Neuronal stem cell (in vitro differentiated cells): ENCODE measurements around the gene NALCN.

Source experiments
- DNase-seq: peaks from one replicate; pipeline ENCODE4 v3.0.0-alpha.2; 2013; ENCODE audit warnings: low spot score
- H2AFZ ChIP-seq: one replicate; pipeline ENCODE4 v1.6.1; 2013; ENCODE audit warnings: mild to moderate bottlenecking, low read length, inconsistent platforms
- H2AK5ac ChIP-seq: 2 replicates; pipeline ENCODE4 v1.6.1; 2013; ENCODE audit warnings: low read depth, mild to moderate bottlenecking, inconsistent platforms, low read length, moderate library complexity, mixed read lengths
- H2BK120ac ChIP-seq: 2 replicates; pipeline ENCODE4 v1.6.1; 2013; ENCODE audit warnings: low read depth, mild to moderate bottlenecking, inconsistent platforms, low read length, moderate library complexity, mixed read lengths
- H2BK12ac ChIP-seq: one replicate; pipeline ENCODE4 v1.6.1; 2013; ENCODE audit warnings: low read length, inconsistent platforms
- H2BK15ac ChIP-seq: 2 replicates; pipeline ENCODE4 v1.6.1; 2013; ENCODE audit warnings: mild to moderate bottlenecking, low read length, inconsistent platforms, mixed read lengths
- H2BK5ac ChIP-seq: one replicate; pipeline ENCODE4 v1.6.1; 2013; ENCODE audit warnings: inconsistent platforms, mild to moderate bottlenecking, low read length, moderate library complexity
- H3K14ac ChIP-seq: one replicate; pipeline ENCODE4 v1.6.1; 2013; ENCODE audit warnings: low read length, inconsistent platforms
- H3K18ac ChIP-seq: 2 replicates; pipeline ENCODE4 v1.6.1; 2013; ENCODE audit warnings: low read length, inconsistent platforms
- H3K23ac ChIP-seq: 2 replicates; pipeline ENCODE4 v1.6.1; 2013; ENCODE audit warnings: low read depth, mild to moderate bottlenecking, mixed read lengths, low read length, inconsistent platforms; ENCODE audit not compliant: poor library complexity
- H3K27ac ChIP-seq: replicated peaks from 3 replicates; pipeline ENCODE4 v1.5.1; 2013; ENCODE audit warnings: low read length, inconsistent platforms
- H3K27me3 ChIP-seq, 3 experiments: 2 replicates each; pipeline ENCODE4 v1.6.1; 2013; ENCODE audit warnings: low read length in 3 of 3, mild to moderate bottlenecking in 2 of 3, inconsistent platforms in 1 of 3, low read depth in 1 of 3, mixed read lengths in 1 of 3, moderate library complexity in 1 of 3; ENCODE audit not compliant: control insufficient read depth in 3 of 3, insufficient read depth in 3 of 3
- H3K36me3 ChIP-seq, 2 donors: replicated peaks in 1 of 2; 2 replicates each; pipeline ENCODE4 v1.6.1; 2013; ENCODE audit warnings: low read length in 2 of 2; ENCODE audit not compliant: control insufficient read depth in 2 of 2, insufficient read depth in 2 of 2
- H3K4ac ChIP-seq: 2 replicates; pipeline ENCODE4 v1.6.1; 2013; ENCODE audit warnings: inconsistent platforms, mild to moderate bottlenecking, low read length, moderate library complexity
- H3K4me1 ChIP-seq, 2 donors: 1 replicate in 1 of 2; 2 replicates in 1 of 2; pipeline ENCODE4 v1.6.1; 2013; ENCODE audit warnings: low read length in 2 of 2, low read depth in 1 of 2; ENCODE audit not compliant: control insufficient read depth in 2 of 2, insufficient read depth in 1 of 2
- H3K4me2 ChIP-seq: one replicate; pipeline ENCODE4 v1.6.1; 2013; ENCODE audit warnings: mild to moderate bottlenecking, low read length, inconsistent platforms; ENCODE audit not compliant: insufficient read depth, poor library complexity, severe bottlenecking
- H3K4me3 ChIP-seq, 2 donors: 2 replicates each; pipeline ENCODE4 v1.5.1; 2013; ENCODE audit warnings: low read length in 2 of 2, mild to moderate bottlenecking in 2 of 2, inconsistent platforms in 1 of 2, moderate library complexity in 1 of 2
- H3K79me1 ChIP-seq: one replicate; pipeline ENCODE4 v1.6.1; 2013; ENCODE audit warnings: low read depth, mild to moderate bottlenecking, inconsistent platforms, low read length, moderate library complexity
- H3K9ac ChIP-seq: one replicate; pipeline ENCODE4 v1.6.1; 2013; ENCODE audit warnings: mild to moderate bottlenecking, low read depth, low read length, inconsistent platforms; ENCODE audit not compliant: poor library complexity
- H3K9me3 ChIP-seq, 2 donors: replicated peaks in 1 of 2; 2 replicates each; pipeline versions ENCODE3 to v1.6.1; 2013; ENCODE audit warnings: low read length in 2 of 2, mild to moderate bottlenecking in 2 of 2, inconsistent platforms in 1 of 2, low read depth in 1 of 2, mixed read lengths in 1 of 2, moderate library complexity in 1 of 2; ENCODE audit not compliant: control insufficient read depth in 2 of 2, insufficient read depth in 1 of 2
- H4K8ac ChIP-seq: one replicate; pipeline ENCODE4 v1.6.1; 2013; ENCODE audit warnings: low read depth, mild to moderate bottlenecking, inconsistent platforms, low read length, moderate library complexity
- H4K91ac ChIP-seq: one replicate; pipeline ENCODE4 v1.6.1; 2013; ENCODE audit warnings: low read length, low read depth, mild to moderate bottlenecking, inconsistent platforms; ENCODE audit not compliant: poor library complexity
- WGBS, 2 donors: extraction: QIAGEN DNeasy Blood & Tissue Kit; methylation state at CpG; one replicate each; pipeline ENCODE4 v1.1.7; 2013; ENCODE audit warnings: missing lambda C conversion rate in 2 of 2, mixed read lengths in 1 of 2; ENCODE audit not compliant: insufficient read length in 2 of 2, insufficient replicate concordance in 1 of 2; ENCODE audit errors: extremely low coverage in 2 of 2; 5-methylcytosine and 5-hydroxymethylcytosine counted together

NALCN gene

DNA sequence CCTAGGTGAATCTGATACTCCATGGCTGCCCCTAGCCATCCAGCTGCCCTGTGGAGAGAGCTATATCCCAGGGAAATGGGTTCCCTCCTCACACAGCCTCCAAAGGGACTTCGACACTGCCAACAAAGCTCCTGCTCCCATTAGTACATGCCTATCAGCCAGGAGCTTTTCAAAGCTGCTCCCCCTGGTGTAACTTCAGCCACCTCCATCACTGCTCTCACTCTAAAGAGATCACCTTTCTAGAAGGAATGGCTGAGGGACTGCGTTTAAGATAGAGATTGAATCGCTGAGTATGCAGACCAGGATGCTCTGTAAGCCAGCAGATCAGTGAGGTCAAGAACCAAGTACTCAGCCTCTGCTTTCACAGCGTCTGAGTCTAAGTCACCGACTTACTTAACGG, 213.7 kb downstream of the NALCN start:
- Histone ChIP-seq H3K4me1 (no peaks in the 10 kb centered on the region), H3K4me2 (no peak overlapping the region), H3K79me1 (no peaks in the 10 kb centered on the region), H3K14ac (no peak overlapping the region), H2AFZ (no peak overlapping the region), H3K4me3 (no peak overlapping the region), H3K36me3 (no peaks in the 10 kb centered on the region), H3K4ac (no peak overlapping the region), H4K8ac (no peak overlapping the region), H2BK12ac (no peak overlapping the region), H3K18ac (no peak overlapping the region), H3K23ac (no peak overlapping the region), H2BK15ac (no peak overlapping the region), H3K9ac (no peak overlapping the region), H3K27ac (no peak overlapping the region), H4K91ac (no peak overlapping the region), H2AK5ac (no peak overlapping the region), H3K9me3 (no peaks in the 10 kb centered on the region), H3K27me3 (no peaks in the 10 kb centered on the region), H2BK5ac (no peak overlapping the region), H2BK120ac (no peak overlapping the region)
- DNase-seq: no peak
- no CpG with 5 or more reads among the region's 6 CpGs for WGBS, 2 donors

DNA sequence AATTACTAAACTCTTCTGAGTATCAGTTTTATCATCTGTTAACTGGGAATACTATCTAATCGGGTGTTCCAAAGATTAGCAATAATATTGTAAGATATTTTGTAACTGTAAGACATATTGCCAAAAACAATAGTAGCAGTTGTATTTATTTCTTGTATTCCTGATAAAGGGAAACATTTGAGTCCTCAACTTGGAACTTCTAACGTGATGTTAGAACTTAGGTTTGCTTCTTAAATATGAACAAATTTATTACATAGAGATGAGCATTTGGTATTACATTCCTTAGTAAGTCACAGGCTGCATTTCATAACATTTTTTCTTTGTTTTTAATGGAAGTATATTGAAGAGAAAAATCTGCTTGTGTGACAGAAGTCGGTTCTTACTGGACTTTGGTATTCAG, 225.3 kb downstream of the NALCN start:
- no peak overlapping the region for H3K4me3 ChIP-seq
- no peak overlapping the region for H2BK12ac ChIP-seq
- H3K14ac ChIP-seq: no peak overlapping the region
- H3K27me3 ChIP-seq: no peaks in the 10 kb centered on the region
- no peak overlapping the region for H3K4me2 ChIP-seq
- H2BK120ac ChIP-seq: no peak overlapping the region
- H2BK5ac ChIP-seq: no peak overlapping the region
- no peak overlapping the region for H3K9ac ChIP-seq
- peaks cover 0 to 2% of the 10 kb centered on the region in 2 donors for H3K36me3 ChIP-seq
- no peaks in the 10 kb centered on the region for H3K9me3 ChIP-seq
- no peak overlapping the region for H3K27ac ChIP-seq
- no peak overlapping the region for H4K91ac ChIP-seq
- H3K18ac ChIP-seq: no peak overlapping the region
- no peaks in the 10 kb centered on the region for H3K79me1 ChIP-seq
- no peak overlapping the region for H2AFZ ChIP-seq
- no peak overlapping the region for H3K23ac ChIP-seq
- H2AK5ac ChIP-seq: no peak overlapping the region
- DNase-seq: no peak
- H3K4ac ChIP-seq: no peak overlapping the region
- H2BK15ac ChIP-seq: no peak overlapping the region
- no CpG with 5 or more reads among the region's 3 CpGs for WGBS, 2 donors
- H4K8ac ChIP-seq: no peak overlapping the region
- no peaks in the 10 kb centered on the region for H3K4me1 ChIP-seq

DNA sequence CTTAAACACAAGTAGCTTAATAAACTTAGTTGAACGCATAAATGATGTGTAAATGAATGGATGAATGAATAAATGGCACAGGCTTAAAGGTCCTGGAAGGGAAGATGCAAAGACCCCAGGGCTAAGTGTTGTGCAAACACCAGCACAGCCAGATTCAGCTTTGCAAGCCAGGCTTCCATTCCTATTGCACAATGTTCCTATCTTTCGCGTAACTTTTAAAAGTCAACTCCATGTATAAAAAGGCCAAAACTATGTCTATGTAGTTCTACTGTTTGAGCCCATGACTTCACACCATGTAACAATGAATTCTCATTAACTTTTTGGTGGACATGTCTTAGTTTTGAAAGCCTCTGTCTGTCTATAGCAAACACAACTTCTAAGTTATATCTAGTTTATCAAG, 226.0 kb downstream of the NALCN start:
- no peaks in the 10 kb centered on the region for H3K27me3 ChIP-seq
- no peak overlapping the region for H3K9ac ChIP-seq
- H2AFZ ChIP-seq: no peak overlapping the region
- H3K4me2 ChIP-seq: no peak overlapping the region
- no peak overlapping the region for H3K14ac ChIP-seq
- H3K9me3 ChIP-seq: no peaks in the 10 kb centered on the region
- H3K79me1 ChIP-seq: no peaks in the 10 kb centered on the region
- no peak for DNase-seq
- no peak overlapping the region for H2BK12ac ChIP-seq
- H2BK5ac ChIP-seq: no peak overlapping the region
- H3K27ac ChIP-seq: no peak overlapping the region
- no peak overlapping the region for H2BK120ac ChIP-seq
- no CpG with 5 or more reads among the region's 3 CpGs for WGBS, 2 donors
- no peak overlapping the region for H4K8ac ChIP-seq
- H2BK15ac ChIP-seq: no peak overlapping the region
- H3K4me1 ChIP-seq: peaks cover 0 to 2% of the 10 kb centered on the region in 2 donors
- peaks cover 0 to 2% of the 10 kb centered on the region in 2 donors for H3K36me3 ChIP-seq
- no peak overlapping the region for H3K23ac ChIP-seq
- H3K4ac ChIP-seq: no peak overlapping the region
- H2AK5ac ChIP-seq: no peak overlapping the region
- no peak overlapping the region for H3K4me3 ChIP-seq
- H4K91ac ChIP-seq: no peak overlapping the region
- H3K18ac ChIP-seq: no peak overlapping the region

DNA sequence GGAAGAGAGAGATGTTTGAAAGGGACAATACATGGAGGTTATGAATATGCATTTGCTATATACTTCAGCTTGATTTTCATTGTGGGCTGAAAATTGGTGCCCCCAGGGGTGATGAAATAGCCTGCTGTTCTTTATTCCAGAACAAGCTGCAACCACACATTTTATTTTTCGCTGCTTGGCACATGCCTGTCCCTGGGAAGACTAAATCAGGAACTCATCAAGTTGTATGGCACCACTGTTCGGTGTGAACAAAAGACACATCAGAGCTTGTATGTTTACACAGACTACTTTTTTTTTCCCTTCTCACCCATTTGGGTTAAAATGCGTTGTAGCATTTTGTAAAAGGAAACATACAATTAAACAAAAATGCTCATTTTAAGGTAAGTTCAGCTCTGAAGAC, 230.7 kb downstream of the NALCN start:
- no peak overlapping the region for H4K8ac ChIP-seq
- H3K27me3 ChIP-seq: no peaks in the 10 kb centered on the region
- DNase-seq: no peak
- no peak overlapping the region for H3K27ac ChIP-seq
- no CpG with 5 or more reads among the region's 3 CpGs for WGBS, 2 donors
- no peak overlapping the region for H2BK15ac ChIP-seq
- H3K4me1 ChIP-seq: peaks cover 0 to 3% of the 10 kb centered on the region in 2 donors
- H2BK120ac ChIP-seq: no peak overlapping the region
- H2AFZ ChIP-seq: no peak overlapping the region
- H3K9me3 ChIP-seq: peaks cover 0 to 2% of the 10 kb centered on the region in 2 donors
- no peak overlapping the region for H3K4me2 ChIP-seq
- no peak overlapping the region for H2BK5ac ChIP-seq
- H3K79me1 ChIP-seq: no peaks in the 10 kb centered on the region
- H3K18ac ChIP-seq: no peak overlapping the region
- no peaks in the 10 kb centered on the region for H3K36me3 ChIP-seq
- no peak overlapping the region for H3K4me3 ChIP-seq
- H3K14ac ChIP-seq: no peak overlapping the region
- H3K23ac ChIP-seq: no peak overlapping the region
- H3K4ac ChIP-seq: no peak overlapping the region
- H3K9ac ChIP-seq: no peak overlapping the region
- no peak overlapping the region for H2BK12ac ChIP-seq
- no peak overlapping the region for H4K91ac ChIP-seq
- no peak overlapping the region for H2AK5ac ChIP-seq
